Esophagus squamous epithelium (tissue), 4 donors: Measurements from ENCODE around the gene DUS1L.

Source experiments
- POLR2A ChIP-seq, 4 donors: fragments of 450-650 bp; IDR thresholded peaks; one replicate each; pipeline ENCODE4 v1.6.1; 2017; ENCODE audit warnings: antibody characterized with exemption in 4 of 4, mild to moderate bottlenecking in 4 of 4, moderate library complexity in 3 of 4
- TF ChIP-seq, protein P1 (sequence below), 6 experiments: fragments of 450-650 bp in 4 of 6; fragments of 200-600 bp in 2 of 6; sonication (generic) in 2 of 6; IDR thresholded peaks; one replicate each; pipeline ENCODE4 v1.5.1; 2016 to 2019; ENCODE audit warnings: antibody characterized with exemption in 6 of 6, mild to moderate bottlenecking in 4 of 6, moderate library complexity in 4 of 6

DNA sequence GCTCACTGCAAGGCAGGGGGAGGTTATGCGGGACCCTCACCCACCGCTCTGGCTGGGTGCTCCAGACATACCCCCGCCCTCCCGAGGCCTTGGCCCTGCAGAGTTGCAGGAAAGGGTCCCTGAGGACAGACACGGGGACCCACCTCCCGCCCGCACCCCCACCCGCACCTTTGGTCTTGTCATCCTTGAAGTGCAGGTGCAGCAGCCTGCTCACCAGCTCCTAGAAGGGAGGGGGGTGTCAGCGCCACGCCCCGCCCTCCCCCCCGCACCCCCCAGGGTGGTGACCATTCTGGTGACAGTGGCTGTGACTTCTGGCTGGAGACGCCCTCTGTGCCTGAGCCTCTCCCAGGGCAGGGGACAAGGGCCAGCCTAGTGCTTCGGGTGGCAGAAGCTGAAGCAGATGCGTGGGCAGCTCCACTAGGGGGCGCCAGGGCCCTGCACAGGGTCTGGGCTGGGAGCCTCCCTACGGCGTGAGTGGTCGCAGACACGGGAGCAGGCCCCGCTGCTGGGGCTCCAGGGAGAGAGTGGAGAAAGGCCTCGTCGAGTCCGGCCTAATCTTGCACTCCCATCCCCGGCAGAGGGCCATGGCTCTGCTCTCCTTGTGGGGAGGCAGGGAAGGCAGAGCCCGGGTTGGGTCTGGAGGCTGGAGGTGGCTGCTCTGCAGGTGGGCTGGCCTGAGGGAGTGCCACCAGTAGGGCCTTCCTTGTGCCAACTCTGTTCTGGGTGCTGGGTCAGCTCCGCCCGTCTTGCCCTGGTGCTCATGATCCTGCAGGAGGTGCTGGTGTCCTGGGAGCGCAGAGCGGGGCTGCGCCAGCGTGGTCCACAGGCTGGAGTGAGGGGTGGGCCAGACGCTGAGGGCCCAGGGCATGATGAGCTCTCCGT is 45.7 kb downstream of the DUS1L start:
- TF ChIP-seq, protein P1, sequence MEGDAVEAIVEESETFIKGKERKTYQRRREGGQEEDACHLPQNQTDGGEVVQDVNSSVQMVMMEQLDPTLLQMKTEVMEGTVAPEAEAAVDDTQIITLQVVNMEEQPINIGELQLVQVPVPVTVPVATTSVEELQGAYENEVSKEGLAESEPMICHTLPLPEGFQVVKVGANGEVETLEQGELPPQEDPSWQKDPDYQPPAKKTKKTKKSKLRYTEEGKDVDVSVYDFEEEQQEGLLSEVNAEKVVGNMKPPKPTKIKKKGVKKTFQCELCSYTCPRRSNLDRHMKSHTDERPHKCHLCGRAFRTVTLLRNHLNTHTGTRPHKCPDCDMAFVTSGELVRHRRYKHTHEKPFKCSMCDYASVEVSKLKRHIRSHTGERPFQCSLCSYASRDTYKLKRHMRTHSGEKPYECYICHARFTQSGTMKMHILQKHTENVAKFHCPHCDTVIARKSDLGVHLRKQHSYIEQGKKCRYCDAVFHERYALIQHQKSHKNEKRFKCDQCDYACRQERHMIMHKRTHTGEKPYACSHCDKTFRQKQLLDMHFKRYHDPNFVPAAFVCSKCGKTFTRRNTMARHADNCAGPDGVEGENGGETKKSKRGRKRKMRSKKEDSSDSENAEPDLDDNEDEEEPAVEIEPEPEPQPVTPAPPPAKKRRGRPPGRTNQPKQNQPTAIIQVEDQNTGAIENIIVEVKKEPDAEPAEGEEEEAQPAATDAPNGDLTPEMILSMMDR (IDR thresholded peaks at IDR 0.05) = peak; percentile 39 to 70 (median 58)
- no peak for TF ChIP-seq POLR2A (IDR thresholded peaks at IDR 0.05)
